Fibroblast of lung (primary cell): ENCODE measurements around the gene TMEM62. TPM values are rescaled to one million over a fixed set of nuclear protein-coding genes. Genes with fewer than 3 reads are reported as not detected.

Source experiments
- DNase-seq, 2 donors: peaks; one replicate each; pipeline versions ENCODE4 v3.0.0 to v3.0.0-alpha.2; 2010; ENCODE audit warnings: low read depth in 2 of 2
- H2AFZ ChIP-seq: 2 replicates; pipeline ENCODE4 v1.5.1; 2012; ENCODE audit warnings: low read length, control low read depth, inconsistent platforms
- H3K27ac ChIP-seq: 2 replicates; pipeline ENCODE4 v1.5.1; 2011; ENCODE audit warnings: low read length, control low read depth; ENCODE audit not compliant: insufficient read depth
- H3K27me3 ChIP-seq: 2 replicates; pipeline ENCODE4 v1.5.1; 2011; ENCODE audit warnings: mild to moderate bottlenecking, low read length; ENCODE audit not compliant: control insufficient read depth, insufficient read depth
- H3K36me3 ChIP-seq: 2 replicates; pipeline ENCODE4 v1.5.1; 2011; ENCODE audit warnings: low read length; ENCODE audit not compliant: control insufficient read depth, insufficient read depth
- H3K4me1 ChIP-seq: 2 replicates; pipeline ENCODE4 v1.5.1; 2011; ENCODE audit warnings: low read length; ENCODE audit not compliant: control insufficient read depth, insufficient read depth; ENCODE audit errors: extremely low read depth
- H3K4me2 ChIP-seq: 2 replicates; pipeline ENCODE4 v1.5.1; 2011; ENCODE audit warnings: low read length, control low read depth; ENCODE audit not compliant: insufficient read depth; ENCODE audit errors: extremely low read depth
- H3K4me3 ChIP-seq, 4 experiments: fragments of 200-600 bp in 1 of 4; sonication (generic) in 1 of 4; replicated peaks in 1 of 4; 2 replicates each; pipeline ENCODE4 v1.5.1; 2011 to 2016; ENCODE audit warnings: low read length in 4 of 4, low read depth in 3 of 4, mild to moderate bottlenecking in 3 of 4, control low read depth in 2 of 4, inconsistent platforms in 1 of 4, mixed read lengths in 1 of 4; ENCODE audit not compliant: insufficient read depth in 1 of 4; ENCODE audit errors: control extremely low read depth in 1 of 4
- H3K79me2 ChIP-seq: 2 replicates; pipeline ENCODE4 v1.5.1; 2012; ENCODE audit warnings: mild to moderate bottlenecking, low read length, inconsistent platforms; ENCODE audit not compliant: control insufficient read depth, insufficient read depth
- H3K9ac ChIP-seq: 2 replicates; pipeline ENCODE4 v1.5.1; 2011; ENCODE audit warnings: mild to moderate bottlenecking, low read length, control low read depth; ENCODE audit not compliant: insufficient read depth
- H3K9me3 ChIP-seq: 2 replicates; pipeline ENCODE4 v1.5.1; 2012; ENCODE audit warnings: low read depth, low read length; ENCODE audit not compliant: control insufficient read depth, insufficient read depth
- H4K20me1 ChIP-seq: 2 replicates; pipeline ENCODE4 v1.5.1; 2011; ENCODE audit warnings: low read length; ENCODE audit not compliant: control insufficient read depth, insufficient read depth; ENCODE audit errors: extremely low read depth
- CTCF ChIP-seq, 2 donors: IDR thresholded peaks in 1 of 2; conservative IDR thresholded peaks in 1 of 2; 1 replicate in 1 of 2; 2 replicates in 1 of 2; pipeline ENCODE4 v1.5.1; 2011 to 2012; ENCODE audit warnings: low read length in 2 of 2, control low read depth in 1 of 2, inconsistent platforms in 1 of 2, low read depth in 1 of 2, mild to moderate bottlenecking in 1 of 2
- EZH2 ChIP-seq: IDR thresholded peaks from 2 replicates; pipeline ENCODE4 v1.5.1; 2012; ENCODE audit warnings: low read length, control low read depth, mild to moderate bottlenecking; ENCODE audit errors: missing control alignments
- polyA plus RNA-seq, 2 donors: library from polyadenylated mRNA; depleted of rRNA in 1 of 2; stranded (reverse) in 1 of 2; unstranded in 1 of 2; fragments of >200 nt; gene quantifications; 2 replicates each; pipeline ENCODE4 v1.2.1, GENCODE V29; 2011 to 2012; ENCODE audit warnings: missing spikeins in 1 of 2
- total RNA-seq: library from RNA; depleted of rRNA; stranded (reverse); fragments of >200 nt; gene quantifications from 2 replicates; pipeline ENCODE4 v1.2.1, GENCODE V29; 2014

The TMEM62 gene
- total and polyA plus RNA-seq, 2 donors (not counting 1 experiment from before 2014, with no cell fraction given), result 10.7 to 20.8 TPM

GRCh38 chr15:43232289-43232874 is 99.0 kb downstream of the TMEM62 start:
- Histone ChIP-seq H3K27me3 (peaks cover 12% of the 10 kb centered on the region), H2AFZ (no peak overlapping the region), H3K9ac (no peak overlapping the region), H3K79me2 (no peaks in the 10 kb centered on the region), H4K20me1 (no peaks in the 10 kb centered on the region), H3K4me1 (no peaks in the 10 kb centered on the region), H3K36me3 (no peaks in the 10 kb centered on the region), H3K27ac (no peak overlapping the region), H3K9me3 (no peaks in the 10 kb centered on the region), H3K4me3 (no peak overlapping the region), H3K4me2 (no peak overlapping the region)
- no peak for DNase-seq
- TF ChIP-seq EZH2, result no peak
- TF ChIP-seq CTCF (conservative IDR thresholded peaks at IDR 0.05 in 1 of 2, IDR thresholded peaks at IDR 0.05 in 1 of 2; ENCODE audit: low read depth in 1 of 2, low read length in 2 of 2), result no peak

Other genes with a start within 250 kb of the TMEM62 start
- 10.8 and 16.2 TPM in 2 replicates for gene TTBK2, start 212.8 kb upstream of the TMEM62 start, total RNA-seq
- gene TTBK2, start 212.8 kb upstream of the TMEM62 start, polyA plus RNA-seq, result 4.3 and 5.6 TPM in 2 replicates
- gene UBR1, start 27.5 kb upstream of the TMEM62 start, total RNA-seq, result 32.6 and 45.6 TPM in 2 replicates
- gene UBR1, start 27.5 kb upstream of the TMEM62 start, polyA plus RNA-seq, result 14.0 and 18.2 TPM in 2 replicates
- 48.0 and 78.4 TPM in 2 replicates for gene CCNDBP1, start 51.8 kb downstream of the TMEM62 start, total RNA-seq
- 80.2 and 101 TPM in 2 replicates for gene CCNDBP1, start 51.8 kb downstream of the TMEM62 start, polyA plus RNA-seq
- gene EPB42, start 87.4 kb downstream of the TMEM62 start, total RNA-seq, result not detected in 2 replicates
- gene EPB42, start 87.4 kb downstream of the TMEM62 start, polyA plus RNA-seq, result not detected in 2 replicates
- gene TGM5, start 133.3 kb downstream of the TMEM62 start, total RNA-seq, result under 0.01 TPM in 1 of 2 replicates, not detected in the other
- gene TGM5, start 133.3 kb downstream of the TMEM62 start, polyA plus RNA-seq, result 0.03 TPM in 1 of 2 replicates, not detected in the other
- not detected in 2 replicates for gene TGM7, start 168.7 kb downstream of the TMEM62 start, total RNA-seq
- gene TGM7, start 168.7 kb downstream of the TMEM62 start, polyA plus RNA-seq, result not detected in 2 replicates
- gene LCMT2, start 197.0 kb downstream of the TMEM62 start, total RNA-seq, result 4.8 and 7.2 TPM in 2 replicates
- gene LCMT2, start 197.0 kb downstream of the TMEM62 start, polyA plus RNA-seq, result 12.5 and 14.9 TPM in 2 replicates
- gene ZSCAN29, start 237.5 kb downstream of the TMEM62 start, total RNA-seq, result 29.8 and 31.9 TPM in 2 replicates
- gene ZSCAN29, start 237.5 kb downstream of the TMEM62 start, polyA plus RNA-seq, result 6.2 and 6.5 TPM in 2 replicates
- 10.5 and 17.2 TPM in 2 replicates for gene TUBGCP4, start 237.5 kb downstream of the TMEM62 start, total RNA-seq
- 8.3 and 10.4 TPM in 2 replicates for gene TUBGCP4, start 237.5 kb downstream of the TMEM62 start, polyA plus RNA-seq